ENCODE measurements around the gene TICRR.

- TF ChIP-seq POLR2A (IDR thresholded peaks at IDR 0.05; ENCODE audit: insufficient read depth in 1 of 2, low read depth in 2 of 2, low read length in 2 of 2), result no peak
- TF ChIP-seq, protein P1, sequence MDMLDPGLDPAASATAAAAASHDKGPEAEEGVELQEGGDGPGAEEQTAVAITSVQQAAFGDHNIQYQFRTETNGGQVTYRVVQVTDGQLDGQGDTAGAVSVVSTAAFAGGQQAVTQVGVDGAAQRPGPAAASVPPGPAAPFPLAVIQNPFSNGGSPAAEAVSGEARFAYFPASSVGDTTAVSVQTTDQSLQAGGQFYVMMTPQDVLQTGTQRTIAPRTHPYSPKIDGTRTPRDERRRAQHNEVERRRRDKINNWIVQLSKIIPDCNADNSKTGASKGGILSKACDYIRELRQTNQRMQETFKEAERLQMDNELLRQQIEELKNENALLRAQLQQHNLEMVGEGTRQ (IDR thresholded peaks at IDR 0.05; ENCODE audit: low read depth, low read length), result no peak
- TF ChIP-seq, protein P1 (CRISPR knock-in tag; IDR thresholded peaks at IDR 0.05; ENCODE audit: borderline replicate concordance), result no peak
- TF ChIP-seq, protein P2, sequence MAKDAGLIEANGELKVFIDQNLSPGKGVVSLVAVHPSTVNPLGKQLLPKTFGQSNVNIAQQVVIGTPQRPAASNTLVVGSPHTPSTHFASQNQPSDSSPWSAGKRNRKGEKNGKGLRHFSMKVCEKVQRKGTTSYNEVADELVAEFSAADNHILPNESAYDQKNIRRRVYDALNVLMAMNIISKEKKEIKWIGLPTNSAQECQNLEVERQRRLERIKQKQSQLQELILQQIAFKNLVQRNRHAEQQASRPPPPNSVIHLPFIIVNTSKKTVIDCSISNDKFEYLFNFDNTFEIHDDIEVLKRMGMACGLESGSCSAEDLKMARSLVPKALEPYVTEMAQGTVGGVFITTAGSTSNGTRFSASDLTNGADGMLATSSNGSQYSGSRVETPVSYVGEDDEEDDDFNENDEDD (CRISPR knock-in tag; IDR thresholded peaks at IDR 0.05; ENCODE audit: borderline replicate concordance), result no peak
- no peak for TF ChIP-seq ELF1 (CRISPR knock-in tag; IDR thresholded peaks at IDR 0.05)
- no peak for TF ChIP-seq DNMT1 (CRISPR knock-in tag; IDR thresholded peaks at IDR 0.05)
- no peak for TF ChIP-seq NFE2 (CRISPR knock-in tag; IDR thresholded peaks at IDR 0.05)
- TF ChIP-seq, protein P3, sequence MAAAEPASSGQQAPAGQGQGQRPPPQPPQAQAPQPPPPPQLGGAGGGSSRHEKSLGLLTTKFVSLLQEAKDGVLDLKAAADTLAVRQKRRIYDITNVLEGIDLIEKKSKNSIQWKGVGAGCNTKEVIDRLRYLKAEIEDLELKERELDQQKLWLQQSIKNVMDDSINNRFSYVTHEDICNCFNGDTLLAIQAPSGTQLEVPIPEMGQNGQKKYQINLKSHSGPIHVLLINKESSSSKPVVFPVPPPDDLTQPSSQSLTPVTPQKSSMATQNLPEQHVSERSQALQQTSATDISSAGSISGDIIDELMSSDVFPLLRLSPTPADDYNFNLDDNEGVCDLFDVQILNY (CRISPR knock-in tag; conservative IDR thresholded peaks at IDR 0.05), result no peak
- TF ChIP-seq TGIF2 (CRISPR knock-in tag; IDR thresholded peaks at IDR 0.05), result no peak
- no peak for TF ChIP-seq ZNF263 (CRISPR knock-in tag; IDR thresholded peaks at IDR 0.05)
- TF ChIP-seq ZKSCAN8 (CRISPR knock-in tag; IDR thresholded peaks at IDR 0.05; ENCODE audit: borderline replicate concordance), result no peak
- no peak for TF ChIP-seq FOXA3 (CRISPR knock-in tag; IDR thresholded peaks at IDR 0.05)
- TF ChIP-seq ZNF607 (CRISPR knock-in tag; IDR thresholded peaks at IDR 0.05; ENCODE audit: borderline replicate concordance), result no peak
- no peak for TF ChIP-seq ZNF335 (CRISPR knock-in tag; IDR thresholded peaks at IDR 0.05)
- TF ChIP-seq, protein P4, sequence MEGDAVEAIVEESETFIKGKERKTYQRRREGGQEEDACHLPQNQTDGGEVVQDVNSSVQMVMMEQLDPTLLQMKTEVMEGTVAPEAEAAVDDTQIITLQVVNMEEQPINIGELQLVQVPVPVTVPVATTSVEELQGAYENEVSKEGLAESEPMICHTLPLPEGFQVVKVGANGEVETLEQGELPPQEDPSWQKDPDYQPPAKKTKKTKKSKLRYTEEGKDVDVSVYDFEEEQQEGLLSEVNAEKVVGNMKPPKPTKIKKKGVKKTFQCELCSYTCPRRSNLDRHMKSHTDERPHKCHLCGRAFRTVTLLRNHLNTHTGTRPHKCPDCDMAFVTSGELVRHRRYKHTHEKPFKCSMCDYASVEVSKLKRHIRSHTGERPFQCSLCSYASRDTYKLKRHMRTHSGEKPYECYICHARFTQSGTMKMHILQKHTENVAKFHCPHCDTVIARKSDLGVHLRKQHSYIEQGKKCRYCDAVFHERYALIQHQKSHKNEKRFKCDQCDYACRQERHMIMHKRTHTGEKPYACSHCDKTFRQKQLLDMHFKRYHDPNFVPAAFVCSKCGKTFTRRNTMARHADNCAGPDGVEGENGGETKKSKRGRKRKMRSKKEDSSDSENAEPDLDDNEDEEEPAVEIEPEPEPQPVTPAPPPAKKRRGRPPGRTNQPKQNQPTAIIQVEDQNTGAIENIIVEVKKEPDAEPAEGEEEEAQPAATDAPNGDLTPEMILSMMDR (CRISPR knock-in tag; IDR thresholded peaks at IDR 0.05), result no peak
Observed at GRCh38 chr15:89657686-89658200, 82.5 kb downstream of the TICRR start.
